ENCODE measurements around the gene HTT-AS.

HTT-AS gene

DNA sequence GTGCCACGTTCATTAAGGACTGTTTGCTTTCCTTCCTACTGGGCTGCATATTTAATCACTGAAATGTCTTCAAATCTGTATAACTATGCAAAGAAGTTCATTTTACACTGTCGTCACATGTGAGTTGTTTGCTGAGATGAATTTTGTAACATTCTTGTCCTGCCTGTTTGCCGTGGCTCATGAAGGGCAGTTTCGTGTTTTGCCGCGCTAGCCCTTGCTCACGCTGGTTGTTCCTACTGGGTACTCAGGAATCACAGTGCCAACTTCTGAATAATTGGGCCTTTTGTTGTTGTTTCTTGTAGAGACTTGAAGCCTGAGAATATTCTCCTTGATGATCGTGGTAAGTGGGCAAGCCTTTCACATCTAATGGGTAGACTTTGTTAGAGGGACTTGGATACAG lies 52.2 kb downstream of the HTT-AS start:
- no peak overlapping the region for H3K27ac ChIP-seq
- H3K4me3 ChIP-seq: no peak overlapping the region
- DNase-seq (ENCODE audit: low read depth, low spot score): no peak
- no peaks in the 10 kb centered on the region for H3K9me3 ChIP-seq (ENCODE audit: low read depth, low read length)
- H3K36me3 ChIP-seq (ENCODE audit: insufficient read depth, low read length): no peaks in the 10 kb centered on the region
- no peak overlapping the region for H3K9ac ChIP-seq (ENCODE audit: insufficient read length)
- no peak for TF ChIP-seq EZH2 (IDR thresholded peaks at IDR 0.05)

- H3K36me3 ChIP-seq (ENCODE audit: insufficient read depth, low read length): no peaks in the 10 kb centered on the region
- H3K9me3 ChIP-seq (ENCODE audit: low read depth, low read length): no peaks in the 10 kb centered on the region
- no peak overlapping the region for H3K27ac ChIP-seq
These were observed 52.7 kb downstream of the HTT-AS start for GRCh38 chr4:3021627-3022026.

DNA sequence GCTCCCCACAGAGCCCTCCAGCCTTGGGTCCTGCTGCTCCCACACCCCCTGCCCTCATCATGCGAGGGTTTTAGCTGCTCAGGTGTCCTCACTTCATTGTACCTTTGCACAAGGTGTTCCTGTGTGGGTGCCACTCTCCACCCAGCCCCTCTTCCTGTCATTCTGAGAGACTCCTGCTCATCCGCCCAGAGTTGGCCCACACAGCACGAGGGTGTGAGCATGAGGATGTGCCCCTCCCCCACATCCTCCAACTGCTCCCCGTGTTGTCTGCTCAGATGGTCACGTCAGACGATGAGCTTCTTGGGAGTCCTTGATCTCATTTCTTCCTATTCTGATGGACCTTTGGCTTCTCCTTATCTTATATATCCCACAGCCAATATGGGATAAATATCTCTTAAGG lies 53.2 kb downstream of the HTT-AS start:
- TF ChIP-seq FOXP2 (optimal IDR thresholded peaks at IDR 0.05; ENCODE audit: control extremely low read depth, extremely low read length, insufficient read depth) (no peak), EZH2 (IDR thresholded peaks at IDR 0.05) (no peak), POLR2AphosphoS5 (IDR thresholded peaks at IDR 0.05; ENCODE audit: borderline replicate concordance, low read depth, low read length) (no peak)
- H3K36me3 ChIP-seq (ENCODE audit: insufficient read depth, low read length): no peaks in the 10 kb centered on the region
- no peak overlapping the region for H3K4me3 ChIP-seq
- no peak overlapping the region for H3K9ac ChIP-seq (ENCODE audit: insufficient read length)
- H3K9me3 ChIP-seq (ENCODE audit: low read depth, low read length): no peaks in the 10 kb centered on the region
- H3K27ac ChIP-seq: no peak overlapping the region
- no peak for DNase-seq (ENCODE audit: low read depth, low spot score)

More at GRCh38 chr4:3021627-3022026, 52.7 kb downstream of the HTT-AS start:
- Histone ChIP-seq H3K9ac (ENCODE audit: insufficient read length) (no peak overlapping the region), H3K4me3 (no peak overlapping the region)
- no peak for DNase-seq (ENCODE audit: low read depth, low spot score)
- no peak for TF ChIP-seq EZH2 (IDR thresholded peaks at IDR 0.05)
- TF ChIP-seq FOXP2 (optimal IDR thresholded peaks at IDR 0.05; ENCODE audit: control extremely low read depth, extremely low read length, insufficient read depth): no peak
- TF ChIP-seq POLR2AphosphoS5 (IDR thresholded peaks at IDR 0.05; ENCODE audit: borderline replicate concordance, low read depth, low read length): no peak

DNA sequence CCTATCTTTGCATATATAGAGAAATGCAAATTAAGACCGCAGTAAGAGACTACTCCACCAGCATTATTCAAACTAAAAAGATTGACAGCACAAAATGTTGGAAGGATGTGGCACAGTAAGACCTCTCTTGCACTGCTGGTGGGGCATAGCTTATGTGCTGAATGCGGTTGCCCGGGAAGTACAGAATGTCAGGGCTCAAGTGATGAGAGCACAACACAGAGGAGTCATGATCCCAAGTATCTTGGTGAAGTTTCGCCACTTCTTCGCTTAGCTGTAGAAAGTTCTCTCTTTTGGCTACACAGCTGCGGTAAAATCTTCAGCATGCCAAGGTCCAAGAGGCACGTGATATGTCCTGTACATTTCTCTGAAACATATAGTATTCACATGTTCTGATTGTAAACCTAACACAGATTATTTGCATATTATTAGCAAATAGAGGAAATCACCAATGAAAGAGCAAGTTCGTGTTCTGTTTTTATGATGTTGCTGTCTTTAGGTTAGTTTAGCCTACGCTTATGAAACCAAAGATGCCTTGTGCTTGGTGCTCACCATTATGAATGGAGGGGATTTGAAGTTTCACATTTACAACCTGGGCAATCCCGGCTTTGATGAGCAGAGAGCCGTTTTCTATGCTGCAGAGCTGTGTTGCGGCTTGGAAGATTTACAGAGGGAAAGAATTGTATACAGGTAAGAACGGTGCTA lies 55.0 kb downstream of the HTT-AS start:
- H3K27ac ChIP-seq: no peak overlapping the region
- no peak overlapping the region for H3K9ac ChIP-seq (ENCODE audit: insufficient read length)
- H3K4me3 ChIP-seq: no peak overlapping the region
- no peak for DNase-seq (ENCODE audit: low read depth, low spot score)
- TF ChIP-seq POLR2AphosphoS5 (IDR thresholded peaks at IDR 0.05; ENCODE audit: borderline replicate concordance, low read depth, low read length): no peak
- TF ChIP-seq EZH2 (IDR thresholded peaks at IDR 0.05): no peak
- no peak for TF ChIP-seq FOXP2 (optimal IDR thresholded peaks at IDR 0.05; ENCODE audit: control extremely low read depth, extremely low read length, insufficient read depth)
- H3K36me3 ChIP-seq (ENCODE audit: insufficient read depth, low read length): no peaks in the 10 kb centered on the region
- H3K9me3 ChIP-seq (ENCODE audit: low read depth, low read length): no peaks in the 10 kb centered on the region

DNA sequence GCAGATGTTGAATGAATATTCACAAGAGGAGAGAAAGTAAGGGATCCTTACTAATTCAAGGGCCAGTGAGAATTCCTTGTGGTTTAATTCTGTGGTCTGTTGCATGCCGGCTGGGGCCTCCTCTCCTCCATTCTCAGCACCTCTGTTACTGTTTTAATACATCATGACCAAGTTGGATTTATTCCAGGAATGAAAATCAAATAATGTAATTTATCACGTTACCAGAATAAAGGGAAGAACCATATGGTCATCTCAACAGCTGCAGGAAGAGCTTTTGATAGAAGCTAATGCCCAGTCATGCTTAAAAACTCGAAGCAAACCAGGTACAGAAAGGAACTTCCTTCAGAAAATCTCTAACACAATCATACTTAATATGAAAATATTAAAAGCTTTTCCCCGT lies 56.8 kb downstream of the HTT-AS start:
- H3K36me3 ChIP-seq (ENCODE audit: insufficient read depth, low read length): no peaks in the 10 kb centered on the region
- no peak for DNase-seq (ENCODE audit: low read depth, low spot score)
- TF ChIP-seq FOXP2 (optimal IDR thresholded peaks at IDR 0.05; ENCODE audit: control extremely low read depth, extremely low read length, insufficient read depth) (no peak), POLR2AphosphoS5 (IDR thresholded peaks at IDR 0.05; ENCODE audit: borderline replicate concordance, low read depth, low read length) (no peak), EZH2 (IDR thresholded peaks at IDR 0.05) (no peak)
- H3K9me3 ChIP-seq (ENCODE audit: low read depth, low read length): no peaks in the 10 kb centered on the region
- H3K4me3 ChIP-seq: no peak overlapping the region
- no peak overlapping the region for H3K27ac ChIP-seq
- no peak overlapping the region for H3K9ac ChIP-seq (ENCODE audit: insufficient read length)

GRCh38 chr4:3016961-3017360 lies 57.4 kb downstream of the HTT-AS start:
- no peak overlapping the region for H3K9ac ChIP-seq (ENCODE audit: insufficient read length)
- H3K36me3 ChIP-seq (ENCODE audit: insufficient read depth, low read length): no peaks in the 10 kb centered on the region
- H3K9me3 ChIP-seq (ENCODE audit: low read depth, low read length): no peaks in the 10 kb centered on the region
- no peak for DNase-seq (ENCODE audit: low read depth, low spot score)
- TF ChIP-seq POLR2AphosphoS5 (IDR thresholded peaks at IDR 0.05; ENCODE audit: borderline replicate concordance, low read depth, low read length): no peak
- TF ChIP-seq EZH2 (IDR thresholded peaks at IDR 0.05): no peak
- no peak for TF ChIP-seq FOXP2 (optimal IDR thresholded peaks at IDR 0.05; ENCODE audit: control extremely low read depth, extremely low read length, insufficient read depth)
- H3K4me3 ChIP-seq: no peak overlapping the region
- no peak overlapping the region for H3K27ac ChIP-seq

GRCh38 chr4:3013839-3014350 lies 60.4 kb downstream of the HTT-AS start:
- no peak overlapping the region for H3K9ac ChIP-seq (ENCODE audit: insufficient read length)
- TF ChIP-seq FOXP2 (optimal IDR thresholded peaks at IDR 0.05; ENCODE audit: control extremely low read depth, extremely low read length, insufficient read depth): no peak
- TF ChIP-seq EZH2 (IDR thresholded peaks at IDR 0.05): no peak
- TF ChIP-seq POLR2AphosphoS5 (IDR thresholded peaks at IDR 0.05; ENCODE audit: borderline replicate concordance, low read depth, low read length): no peak
- H3K9me3 ChIP-seq (ENCODE audit: low read depth, low read length): no peaks in the 10 kb centered on the region
- no peak overlapping the region for H3K4me3 ChIP-seq
- DNase-seq (ENCODE audit: low read depth, low spot score): no peak
- H3K36me3 ChIP-seq (ENCODE audit: insufficient read depth, low read length): no peaks in the 10 kb centered on the region
- no peak overlapping the region for H3K27ac ChIP-seq

All from SK-N-MC (cell line).